Pericardium fibroblast (primary cell): ENCODE measurements around the gene E2F8. TPM values are rescaled to one million over a fixed set of nuclear protein-coding genes. Genes with fewer than 3 reads are reported as not detected.

ENCODE experiments used
- total RNA-seq: library from RNA; depleted of rRNA; stranded (reverse); fragments of >200 nt; gene quantifications from 2 replicates; pipeline ENCODE4 v1.2.3, GENCODE V29; 2015

The E2F8 gene
- under 0.01 TPM in 1 of 2 replicates, not detected in the other for total RNA-seq

GRCh38 chr11:19240420-19241259 lies at the start of gene E2F8:
E2F8 (minus strand) TSS chr11:19240945; CDS start chr11:19240121, 824 bp downstream.

GRCh38 chr11:19201737-19202605 lies 38.8 kb downstream of the E2F8 start, which contains the start of gene CSRP3:
CSRP3 (minus strand) TSS chr11:19201983; CDS start chr11:19192448, 9,535 bp downstream.

Other genes with a start within 250 kb of the E2F8 start
- gene MRGPRX2, start 180.2 kb downstream of the E2F8 start, total RNA-seq, result not detected in 2 replicates
- gene ZDHHC13, start 123.8 kb downstream of the E2F8 start, total RNA-seq, result 9.6 and 17.8 TPM in 2 replicates
- not detected in 2 replicates for gene CSRP3, start 39.0 kb downstream of the E2F8 start, total RNA-seq